HepG2 (cell line): ENCODE results near the gene MRPL27. TPM values are rescaled to one million over a fixed set of nuclear protein-coding genes. Genes with fewer than 3 reads are reported as not detected.

Experiments used
- ARID4A ChIP-seq: sonication (generic); formaldehyde crosslinking; IDR thresholded peaks from 2 replicates; pipeline ENCODE4 v1.5.0; 2020; ENCODE audit warnings: mild to moderate bottlenecking, missing genetic modification reagents, borderline replicate concordance
- DZIP1 ChIP-seq: sonication (generic); formaldehyde crosslinking; IDR thresholded peaks from 2 replicates; pipeline ENCODE4 v1.5.0; 2020; ENCODE audit warnings: mild to moderate bottlenecking, missing genetic modification reagents
- FLYWCH1 ChIP-seq: sonication (generic); formaldehyde crosslinking; IDR thresholded peaks from 2 replicates; pipeline ENCODE4 v1.8.1; 2023; ENCODE audit warnings: mild to moderate bottlenecking, missing genetic modification reagents
- FOXA3 ChIP-seq: IDR thresholded peaks from 2 replicates; pipeline ENCODE4 v1.6.1; 2016; ENCODE audit warnings: missing genetic modification reagents, missing compliant biosample characterization
- KDM1A ChIP-seq: IDR thresholded peaks from 2 replicates; pipeline ENCODE4 v1.6.1; 2016; ENCODE audit warnings: missing compliant biosample characterization
- KLF13 ChIP-seq: sonication (generic); formaldehyde crosslinking; IDR thresholded peaks from 2 replicates; pipeline ENCODE4 v1.4.0; 2020; ENCODE audit warnings: mild to moderate bottlenecking, missing genetic modification reagents
- KMT2A ChIP-seq: sonication (generic); formaldehyde crosslinking; IDR thresholded peaks from 2 replicates; pipeline ENCODE4 v1.4.0; 2020; ENCODE audit warnings: missing genetic modification reagents
- NFYC ChIP-seq: IDR thresholded peaks from 2 replicates; pipeline ENCODE4 v1.6.1; 2016; ENCODE audit warnings: missing genetic modification reagents, missing compliant biosample characterization
- ONECUT2 ChIP-seq: sonication (generic); formaldehyde crosslinking; IDR thresholded peaks from 2 replicates; pipeline ENCODE4 v1.4.0; 2020; ENCODE audit warnings: missing genetic modification reagents
- RELA ChIP-seq: sonication (generic); formaldehyde crosslinking; IDR thresholded peaks from 2 replicates; pipeline ENCODE4 v1.4.0; 2020; ENCODE audit warnings: missing genetic modification reagents
- STAT5B ChIP-seq: sonication (generic); formaldehyde crosslinking; IDR thresholded peaks from 2 replicates; pipeline ENCODE4 v1.4.0; 2020; ENCODE audit warnings: missing genetic modification reagents
- SYNCRIP ChIP-seq: fragments of 200-400 bp; formaldehyde crosslinking; IDR thresholded peaks from 2 replicates; pipeline ENCODE4 v1.6.1; 2018; ENCODE audit warnings: mild to moderate bottlenecking, low read depth, low read length; ENCODE audit not compliant: insufficient read depth
- YEATS4 ChIP-seq: sonication (generic); formaldehyde crosslinking; IDR thresholded peaks from 2 replicates; pipeline ENCODE4 v1.4.0; 2020; ENCODE audit warnings: missing genetic modification reagents, borderline replicate concordance
- ZNF12 ChIP-seq: sonication (generic); formaldehyde crosslinking; IDR thresholded peaks from 2 replicates; pipeline ENCODE4 v1.5.0; 2020; ENCODE audit warnings: missing genetic modification reagents
- ZNF20 ChIP-seq: sonication (generic); formaldehyde crosslinking; IDR thresholded peaks from 2 replicates; pipeline ENCODE4 v1.4.0; 2020; ENCODE audit warnings: mild to moderate bottlenecking, moderate library complexity, missing genetic modification reagents
- ZNF569 ChIP-seq: sonication (generic); formaldehyde crosslinking; IDR thresholded peaks from 2 replicates; pipeline ENCODE4 v1.5.0; 2020; ENCODE audit warnings: mild to moderate bottlenecking, missing genetic modification reagents, moderate library complexity, borderline replicate concordance
- ZNF614 ChIP-seq: IDR thresholded peaks from 2 replicates; pipeline ENCODE4 v1.6.1; 2018; ENCODE audit warnings: missing biosample characterization, missing genetic modification reagents, inconsistent platforms, borderline replicate concordance
- ZNF768 ChIP-seq: sonication (generic); formaldehyde crosslinking; IDR thresholded peaks from 2 replicates; pipeline ENCODE4 v1.4.0; 2020; ENCODE audit warnings: missing genetic modification reagents
- ZNF780A ChIP-seq: sonication (generic); formaldehyde crosslinking; IDR thresholded peaks from 2 replicates; pipeline ENCODE4 v1.8.0; 2022; ENCODE audit warnings: mild to moderate bottlenecking, missing genetic modification reagents, moderate library complexity
- ZNF83 ChIP-seq: sonication (generic); formaldehyde crosslinking; IDR thresholded peaks from 2 replicates; pipeline ENCODE4 v1.4.0; 2020; ENCODE audit warnings: missing genetic modification reagents, mild to moderate bottlenecking, borderline replicate concordance
- ZSCAN12 ChIP-seq: sonication (generic); formaldehyde crosslinking; IDR thresholded peaks from 2 replicates; pipeline ENCODE4 v1.9.0; 2021; ENCODE audit warnings: mild to moderate bottlenecking, missing genetic modification reagents
- polyA plus RNA-seq, 8 experiments: library from polyadenylated mRNA; depleted of rRNA in 3 of 8; stranded (reverse) in 7 of 8; unstranded in 1 of 8; fragments of >200 nt; fragmentation: Illumina TruSeq in 4 of 8; extraction: Trizol in 4 of 8; gene quantifications; 2 replicates each; pipeline versions ENCODE4 v1.2.1 to v1.2.3, GENCODE V29; 2011 to 2016; ENCODE audit warnings: low read depth in 4 of 8, missing spikeins in 1 of 8, mixed read lengths in 1 of 8; ENCODE audit not compliant: insufficient read depth in 1 of 8
- total RNA-seq, 5 experiments: library from RNA; depleted of rRNA; stranded (reverse); fragments of >200 nt; fragmentation: Illumina TruSeq; extraction: Trizol; gene quantifications; 2 replicates each; pipeline ENCODE4 v1.2.3, GENCODE V29; 2016; ENCODE audit warnings: low read depth in 1 of 5
- TF ChIP-seq, protein P1 (sequence below): sonication (generic); formaldehyde crosslinking; IDR thresholded peaks from 2 replicates; pipeline ENCODE4 v1.9.0; 2021; ENCODE audit warnings: missing genetic modification reagents, mild to moderate bottlenecking, borderline replicate concordance

The MRPL27 gene
- total and polyA plus RNA-seq, 2 of the 13 experiments (the other 11 are each of a cell fraction or from before 2014, with no cell fraction given): 137 to 217 TPM

DNA sequence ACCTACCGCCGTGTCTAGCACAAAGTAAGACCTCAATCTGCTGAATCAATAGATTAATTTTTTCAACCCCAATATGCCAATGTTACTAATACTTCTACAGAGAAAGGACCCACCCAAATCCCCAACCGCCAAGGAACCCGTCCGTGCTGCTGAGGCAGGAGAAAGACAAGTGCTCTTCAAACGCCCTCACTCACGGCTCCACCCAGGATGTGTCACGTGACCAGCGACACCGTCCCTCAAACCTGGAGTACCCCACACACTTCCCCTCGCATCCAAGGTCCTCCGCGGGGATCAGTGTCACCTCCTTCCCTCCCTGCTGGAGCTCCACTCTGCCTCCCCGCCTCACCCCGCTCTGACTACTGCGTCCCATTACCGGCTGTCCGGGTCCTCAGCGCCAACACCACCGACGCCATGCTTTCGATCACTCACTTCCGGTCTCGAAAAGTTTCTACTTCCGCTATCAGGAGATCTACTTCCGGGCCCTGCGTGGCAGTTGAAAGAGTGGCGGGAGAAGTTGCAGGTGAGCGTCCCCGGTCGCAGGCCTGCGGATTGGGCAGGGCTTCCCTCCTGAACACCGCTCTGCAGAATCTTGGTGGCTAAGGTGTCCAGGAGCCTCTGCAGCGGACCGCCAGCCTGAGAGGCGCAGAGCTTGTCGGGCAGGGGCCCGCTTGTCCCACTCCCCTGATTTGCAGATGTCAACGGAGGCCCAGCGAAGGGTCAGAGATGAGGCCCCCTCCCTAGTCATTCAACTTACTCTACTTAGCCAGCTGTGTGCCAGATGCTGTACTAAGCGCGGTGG, at the start of gene MRPL27, which contains the start of gene EME1 (continued):
- TF ChIP-seq ZNF614 (CRISPR knock-in tag): peak; percentile 90; the same call in 1 of the 2 replicates
- peak; percentile 98 for TF ChIP-seq YEATS4 (CRISPR knock-in tag)
- no peak for TF ChIP-seq ONECUT2 (CRISPR knock-in tag)
- TF ChIP-seq ZSCAN12: 0 out of 2 replicates have a peak, but pooled peaks have one; percentile 14
- peak; percentile 87 for TF ChIP-seq STAT5B (CRISPR knock-in tag)
- no peak for TF ChIP-seq KDM1A (CRISPR knock-in tag)
- no peak; the same call in 1 of the 2 replicates for TF ChIP-seq ZNF20 (CRISPR knock-in tag)
- TF ChIP-seq RELA (CRISPR knock-in tag): peak; percentile 89
- TF ChIP-seq KLF13 (CRISPR knock-in tag): peak; percentile 99
- peak; percentile 81; the same call in 1 of the 2 replicates for TF ChIP-seq DZIP1 (CRISPR knock-in tag)
- TF ChIP-seq ZNF768 (CRISPR knock-in tag): peak; percentile 48; the same call in 1 of the 2 replicates
- TF ChIP-seq FOXA3 (CRISPR knock-in tag): peak; percentile 71
- peak; percentile 58; the same call in 1 of the 2 replicates for TF ChIP-seq ZNF12
- 0 out of 2 replicates have a peak, but pooled peaks have one; percentile 90 for TF ChIP-seq ZNF780A (CRISPR knock-in tag)
- TF ChIP-seq FLYWCH1 (CRISPR knock-in tag): peak; percentile 68; the same call in 1 of the 2 replicates
- peak; percentile 92 for TF ChIP-seq ZNF83
- TF ChIP-seq, protein P1, sequence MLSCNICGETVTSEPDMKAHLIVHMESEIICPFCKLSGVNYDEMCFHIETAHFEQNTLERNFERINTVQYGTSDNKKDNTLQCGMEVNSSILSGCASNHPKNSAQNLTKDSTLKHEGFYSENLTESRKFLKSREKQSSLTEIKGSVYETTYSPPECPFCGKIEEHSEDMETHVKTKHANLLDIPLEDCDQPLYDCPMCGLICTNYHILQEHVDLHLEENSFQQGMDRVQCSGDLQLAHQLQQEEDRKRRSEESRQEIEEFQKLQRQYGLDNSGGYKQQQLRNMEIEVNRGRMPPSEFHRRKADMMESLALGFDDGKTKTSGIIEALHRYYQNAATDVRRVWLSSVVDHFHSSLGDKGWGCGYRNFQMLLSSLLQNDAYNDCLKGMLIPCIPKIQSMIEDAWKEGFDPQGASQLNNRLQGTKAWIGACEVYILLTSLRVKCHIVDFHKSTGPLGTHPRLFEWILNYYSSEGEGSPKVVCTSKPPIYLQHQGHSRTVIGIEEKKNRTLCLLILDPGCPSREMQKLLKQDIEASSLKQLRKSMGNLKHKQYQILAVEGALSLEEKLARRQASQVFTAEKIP (CRISPR knock-in tag): no peak
- TF ChIP-seq ARID4A (CRISPR knock-in tag): peak; percentile 100
- no peak for TF ChIP-seq SYNCRIP
- peak; percentile 35 for TF ChIP-seq NFYC
- peak; percentile 80; the same call in 1 of the 2 replicates for TF ChIP-seq ZNF569
- TF ChIP-seq KMT2A (CRISPR knock-in tag): peak; percentile 96
